ENCODE results near the gene GRIN1.

GRIN1 gene

DNA sequence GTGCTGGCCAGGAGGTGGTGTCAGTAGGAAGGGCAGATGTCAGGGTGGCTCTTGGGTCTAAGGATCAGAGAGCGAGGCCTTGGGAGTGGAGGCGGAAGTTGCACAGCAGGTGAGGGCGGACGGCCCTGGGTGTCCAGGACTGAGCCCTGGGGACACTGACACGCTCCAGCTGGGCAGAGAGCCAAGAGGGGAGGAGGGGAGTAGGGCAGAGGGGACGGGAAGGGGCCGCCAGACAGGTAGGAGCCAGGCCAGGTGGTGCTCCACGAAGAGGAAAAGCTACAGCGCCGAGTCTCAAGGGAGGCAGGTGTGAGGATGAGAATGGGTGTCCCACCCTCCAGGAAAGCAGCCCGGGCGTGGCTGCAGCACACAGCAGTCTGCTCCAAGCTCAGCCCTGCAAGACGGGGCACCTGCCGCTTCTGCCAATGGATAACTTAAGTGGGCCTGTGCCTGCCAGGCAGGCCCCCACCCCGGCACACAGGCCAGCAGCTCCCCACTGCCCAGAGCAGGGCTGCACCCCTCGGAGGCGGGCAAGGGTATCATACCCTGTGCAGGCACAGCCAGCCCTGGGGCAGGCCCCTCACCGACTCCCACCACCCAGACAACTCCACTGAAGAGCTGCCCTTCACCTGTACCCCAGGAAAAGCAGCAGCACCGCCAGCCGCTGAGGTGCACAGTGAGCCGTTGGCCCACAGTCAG, 56.7 kb downstream of the GRIN1 start:
- peak; percentile 85 to 95 for DNase-seq

DNA sequence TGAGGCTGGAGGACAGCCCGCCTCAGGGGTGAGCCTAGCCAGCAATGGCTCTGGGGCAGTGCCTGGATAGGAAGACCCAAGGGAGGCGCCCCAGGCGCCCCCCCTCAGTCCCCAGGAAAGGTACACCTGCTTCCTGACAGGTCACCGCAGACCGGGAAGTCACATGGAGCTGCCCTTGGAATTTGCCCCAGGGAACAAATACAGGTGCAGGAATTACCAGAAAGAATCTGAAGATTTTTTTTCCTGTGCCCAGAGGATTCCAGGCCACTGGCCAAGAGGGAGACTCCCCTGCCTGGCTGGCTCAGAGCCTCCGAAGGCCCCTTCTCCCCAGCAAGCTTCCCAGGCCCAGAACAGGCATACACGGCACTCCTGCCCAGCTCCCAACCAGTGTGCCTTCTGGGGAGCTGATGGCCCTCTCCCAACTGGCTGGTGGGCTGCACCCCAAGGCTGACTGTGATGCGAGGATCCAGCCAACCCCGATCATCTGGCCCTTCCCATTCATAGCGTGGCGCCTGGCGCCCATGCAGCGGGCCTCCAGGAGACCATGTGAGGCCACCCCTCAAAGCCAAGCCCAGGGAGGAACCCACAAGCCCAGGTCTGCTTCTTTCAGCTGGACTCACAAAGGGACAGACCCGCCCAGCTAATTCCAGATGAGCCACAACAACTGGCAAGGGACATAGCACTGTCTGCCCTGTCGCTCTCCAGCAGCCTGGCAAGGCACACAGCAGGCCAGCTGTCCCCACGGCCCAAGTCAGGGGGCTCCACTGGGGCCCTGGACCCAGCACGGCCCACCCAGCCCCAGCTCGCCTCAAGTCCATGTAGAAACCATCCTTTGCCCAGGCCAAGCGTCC, 59.3 kb downstream of the GRIN1 start:
- DNase-seq = no peak

GRCh38 chr9:137198902-137199283, 59.9 kb downstream of the GRIN1 start:
- DNase-seq = no peak

DNA sequence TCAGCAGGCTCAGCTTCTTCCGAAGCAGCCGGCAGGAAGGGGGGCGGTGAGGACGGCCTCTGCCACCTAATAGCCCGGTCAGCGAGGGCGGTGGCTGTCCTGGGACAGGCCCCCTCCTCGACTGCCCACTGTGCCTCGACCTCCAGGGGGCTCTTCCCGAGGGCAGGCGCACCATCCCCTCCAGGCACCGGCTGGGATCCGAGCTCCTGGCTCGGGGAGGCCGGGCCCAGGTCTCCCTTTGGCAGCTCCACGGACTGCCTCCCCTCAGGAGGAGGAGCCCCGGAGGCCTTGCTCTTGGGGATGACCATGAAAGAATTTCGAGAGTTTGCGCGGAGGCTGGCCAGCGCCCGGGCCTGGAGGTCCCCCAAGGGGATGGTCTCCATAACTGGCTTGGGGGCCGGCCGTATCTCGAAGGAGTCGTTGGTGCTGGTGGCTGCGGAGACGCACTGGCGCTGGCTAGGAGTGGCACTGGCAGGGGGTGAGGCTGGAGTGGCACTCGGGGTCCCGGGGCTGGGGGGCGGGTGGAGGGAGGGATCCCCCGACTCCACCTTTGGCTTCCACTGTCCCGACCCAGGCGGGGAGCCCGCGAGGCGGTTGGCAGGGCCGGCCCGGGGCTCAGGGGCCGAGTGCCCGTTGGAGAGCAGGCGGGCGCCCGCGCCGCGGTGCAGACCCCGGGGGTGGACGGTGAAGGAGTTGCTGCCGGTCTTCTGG, 60.6 kb downstream of the GRIN1 start:
- peak in 1 of 2 experiments; percentile 18 for DNase-seq

DNA sequence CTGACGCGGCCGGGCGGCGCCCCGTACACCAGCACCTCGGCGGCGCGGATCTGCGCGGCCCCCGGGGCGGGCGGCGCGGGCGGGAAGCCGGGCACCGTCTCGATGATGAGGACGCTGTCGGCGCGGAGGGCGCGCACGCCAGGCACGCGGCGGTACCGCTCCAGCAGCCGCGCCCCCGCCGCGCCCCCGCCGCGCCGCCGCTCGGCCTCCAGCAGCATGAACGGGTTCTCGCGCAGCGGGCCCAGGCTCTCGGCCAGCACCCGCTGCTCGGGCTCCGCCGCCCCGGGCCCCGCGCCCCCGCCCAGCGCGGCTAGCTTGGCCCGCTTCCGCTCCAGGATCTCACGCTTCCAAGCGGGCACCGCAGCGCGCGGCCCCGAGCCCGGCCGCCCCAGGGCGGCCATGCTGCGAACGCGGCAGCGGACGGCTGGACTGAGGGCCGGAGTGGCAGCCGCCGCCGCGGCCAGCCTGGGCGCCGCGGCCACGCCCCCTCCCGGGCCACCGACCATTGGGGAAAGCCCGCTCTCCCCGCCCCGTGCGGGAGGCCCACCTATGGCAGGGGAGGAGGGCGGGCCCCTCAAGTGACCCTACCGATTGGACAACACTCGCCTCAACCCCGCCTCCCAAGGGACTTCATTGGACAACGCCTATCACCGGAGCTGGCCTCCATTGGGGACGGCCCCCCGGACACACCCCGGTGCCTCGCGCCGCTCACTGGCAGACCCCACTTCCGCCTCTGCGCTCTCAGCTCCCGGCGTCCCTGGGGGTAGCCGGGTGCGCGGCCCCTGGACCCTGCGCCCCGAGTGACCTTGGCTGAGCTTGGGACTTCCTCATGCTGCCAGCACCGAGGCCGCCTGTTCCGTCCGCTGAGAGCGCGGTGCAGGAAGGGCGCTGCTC, 61.6 kb downstream of the GRIN1 start, which contains the start of gene TPRN:
Gene TPRN (minus strand): TSS at position 431 of the 894 bp plus-strand sequence. CDS start 30 bp downstream, at position 401.
- peak; percentile 94 to 99 for DNase-seq

- DNase-seq = no peak
Observed at GRCh38 chr9:137201205-137201868, 62.4 kb downstream of the GRIN1 start.

GRCh38 chr9:137202966-137203365, 64.0 kb downstream of the GRIN1 start:
- DNase-seq = no peak

- no peak for DNase-seq
Observed at GRCh38 chr9:137204731-137205125, 65.8 kb downstream of the GRIN1 start.

GRCh38 chr9:137205126-137206069, 66.4 kb downstream of the GRIN1 start, which contains the start of the genes NDOR1 and TMEM203:
NDOR1 (plus strand) TSS chr9:137205700; CDS start chr9:137205778, 78 bp downstream.
TMEM203 (minus strand) TSS chr9:137205648; CDS start chr9:137205414, 234 bp downstream.
- peak in 1 of 2 experiments; percentile 78 for DNase-seq

DNA sequence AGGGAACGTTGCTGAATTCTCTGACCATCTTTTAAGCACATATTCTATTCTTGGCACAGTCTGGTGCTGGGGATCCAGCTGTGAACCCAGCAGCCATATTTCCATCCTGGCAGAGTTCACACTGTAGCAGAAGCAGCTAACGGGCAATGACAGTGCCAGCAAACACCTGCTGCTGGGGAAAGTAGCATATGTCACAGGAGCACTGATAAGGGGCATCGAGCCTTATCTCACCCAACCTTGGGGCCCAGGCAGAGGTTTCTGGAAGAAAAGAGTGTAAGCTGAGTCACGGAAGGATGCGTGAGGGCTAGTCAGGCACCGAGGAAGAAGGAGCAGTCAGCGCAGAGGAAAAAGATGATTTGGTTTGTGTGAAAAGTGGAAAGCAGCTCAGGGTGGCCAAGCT, 67.6 kb downstream of the GRIN1 start:
- no peak for DNase-seq

DNA sequence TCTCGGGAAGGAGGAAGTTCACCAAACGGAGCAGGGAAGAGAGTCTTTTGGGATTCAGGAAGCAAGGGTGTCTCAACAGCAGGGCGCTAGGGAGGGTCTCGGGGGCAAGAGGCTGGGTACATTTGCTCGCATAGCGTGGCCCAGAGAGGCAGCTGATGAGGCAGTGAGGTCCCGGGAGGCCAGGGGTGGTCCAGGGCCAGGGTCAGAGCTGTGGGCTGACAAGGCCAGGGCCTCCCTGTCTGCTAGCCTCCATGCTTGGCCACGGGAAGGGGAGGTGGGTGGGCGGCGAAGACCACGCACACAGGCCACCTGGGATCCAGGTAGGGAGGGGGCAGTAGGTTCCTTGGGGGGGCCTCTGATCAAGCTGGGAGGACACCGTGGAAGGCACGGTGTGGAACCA, 72.6 kb downstream of the GRIN1 start:
- DNase-seq = no peak

DNA sequence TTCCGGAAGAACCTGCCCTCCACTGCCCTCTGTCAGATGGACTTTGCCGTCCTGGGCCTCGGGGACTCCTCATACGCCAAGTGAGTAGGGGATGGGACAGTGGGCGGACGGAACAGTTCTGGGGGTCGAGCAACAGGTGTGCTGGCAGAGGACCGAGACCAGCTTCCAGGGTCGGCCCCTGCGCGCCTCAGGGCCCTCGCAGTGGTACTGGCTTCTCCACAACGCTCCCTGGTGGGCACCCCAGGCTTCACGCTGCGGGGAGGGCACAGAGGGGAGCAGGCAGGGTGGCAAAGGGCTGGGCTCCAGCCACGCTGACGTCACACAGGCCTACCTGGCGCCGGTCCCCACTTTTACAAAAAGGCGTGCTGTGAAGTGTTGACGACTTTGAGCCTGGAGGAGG, 73.6 kb downstream of the GRIN1 start:
- DNase-seq = no peak

GRCh38 chr9:137213160-137214060, 74.5 kb downstream of the GRIN1 start:
- no peak for DNase-seq

DNA sequence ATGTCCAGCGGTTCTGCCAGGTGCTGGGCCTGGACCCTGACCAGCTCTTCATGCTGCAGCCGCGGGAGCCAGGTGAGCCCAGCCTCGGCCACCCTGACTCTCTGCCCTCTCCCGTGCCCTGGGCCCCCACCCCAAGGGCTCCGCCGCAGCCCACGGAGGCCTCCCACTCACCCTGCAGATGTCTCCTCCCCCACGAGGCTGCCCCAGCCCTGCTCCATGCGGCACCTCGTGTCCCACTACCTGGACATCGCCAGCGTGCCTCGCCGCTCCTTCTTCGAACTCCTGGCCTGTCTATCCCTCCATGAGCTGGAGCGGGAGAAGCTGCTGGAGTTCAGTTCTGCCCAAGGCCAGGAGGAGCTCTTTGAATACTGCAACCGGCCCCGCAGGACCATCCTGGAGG, 75.7 kb downstream of the GRIN1 start:
- DNase-seq = no peak

DNA sequence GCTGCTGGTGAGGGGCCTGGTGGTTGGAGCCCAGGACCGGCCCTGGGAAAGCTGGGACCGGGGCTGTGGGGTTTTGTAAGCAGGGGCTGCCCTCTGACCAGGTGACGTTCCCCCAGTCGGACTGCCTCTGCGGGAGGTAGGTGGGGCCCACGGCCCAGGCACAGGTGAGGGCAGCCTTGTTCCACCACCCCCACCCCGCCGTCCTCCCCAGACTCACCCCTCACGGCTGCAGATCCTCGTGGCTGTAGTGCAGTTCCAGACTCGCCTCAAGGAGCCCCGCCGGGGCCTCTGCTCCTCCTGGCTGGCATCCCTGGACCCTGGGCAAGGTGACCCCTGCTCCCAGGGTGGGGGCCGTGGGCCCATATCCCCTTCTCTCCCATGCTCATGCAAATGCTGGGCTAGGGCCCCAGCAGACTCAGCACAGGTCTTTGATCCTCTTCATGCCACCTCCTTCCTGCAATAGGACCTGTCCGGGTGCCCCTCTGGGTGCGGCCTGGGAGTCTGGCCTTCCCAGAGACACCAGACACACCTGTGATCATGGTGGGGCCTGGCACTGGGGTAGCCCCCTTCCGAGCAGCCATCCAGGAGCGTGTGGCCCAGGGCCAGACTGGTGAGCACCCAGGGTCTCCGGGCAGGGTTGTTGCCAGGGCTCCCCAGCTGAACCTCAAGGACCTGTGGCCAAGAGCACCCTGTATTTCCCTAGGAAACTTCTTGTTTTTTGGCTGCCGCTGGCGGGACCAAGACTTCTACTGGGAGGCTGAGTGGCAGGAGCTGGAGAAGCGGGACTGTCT, 76.4 kb downstream of the GRIN1 start:
- DNase-seq = no peak

DNA sequence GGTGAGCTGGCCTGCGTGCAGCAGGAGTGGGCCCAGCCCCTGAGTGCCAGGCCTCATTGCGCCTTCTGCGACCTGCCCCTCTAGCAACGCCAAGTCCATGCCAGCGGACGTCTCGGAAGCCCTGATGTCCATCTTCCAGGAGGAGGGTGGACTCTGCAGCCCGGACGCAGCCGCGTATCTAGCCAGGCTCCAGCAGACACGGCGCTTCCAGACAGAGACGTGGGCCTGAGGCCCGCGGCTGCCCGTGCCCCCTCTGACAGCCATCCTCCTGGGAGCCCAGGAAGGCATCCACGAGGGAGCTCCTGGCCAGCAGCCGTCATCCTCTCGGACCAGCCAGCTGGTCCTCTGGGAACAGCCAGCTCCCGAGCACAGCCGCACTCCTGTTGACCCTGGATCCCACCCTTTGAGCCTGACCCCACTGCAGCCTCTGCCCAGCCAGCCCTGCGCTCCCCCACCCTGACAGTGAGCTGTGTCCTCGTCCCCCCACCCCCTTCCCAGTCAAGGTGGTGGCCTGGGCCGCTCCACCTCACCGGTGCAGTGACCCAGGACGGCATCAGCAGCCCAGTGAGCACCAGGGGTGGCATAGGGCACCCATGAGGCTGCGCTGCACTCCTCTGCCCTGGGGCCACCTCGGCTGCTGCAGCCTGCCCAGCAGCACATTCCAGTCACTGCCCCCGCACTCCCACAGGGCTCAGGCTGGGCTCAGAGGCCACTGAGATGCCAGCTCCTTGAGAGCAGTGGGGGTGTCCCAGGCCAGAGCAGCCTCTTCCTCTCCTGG, 77.4 kb downstream of the GRIN1 start:
- DNase-seq = no peak

Measured in NCI-H526 (cell line).